ENCODE results near the gene MYO7B. TPM values are rescaled to one million over a fixed set of nuclear protein-coding genes. Genes with fewer than 3 reads are reported as not detected.

The MYO7B gene
- total RNA-seq, 4 donors from 2014 or later, result 2.3 to 13.0 (median 4.8) TPM

DNA sequence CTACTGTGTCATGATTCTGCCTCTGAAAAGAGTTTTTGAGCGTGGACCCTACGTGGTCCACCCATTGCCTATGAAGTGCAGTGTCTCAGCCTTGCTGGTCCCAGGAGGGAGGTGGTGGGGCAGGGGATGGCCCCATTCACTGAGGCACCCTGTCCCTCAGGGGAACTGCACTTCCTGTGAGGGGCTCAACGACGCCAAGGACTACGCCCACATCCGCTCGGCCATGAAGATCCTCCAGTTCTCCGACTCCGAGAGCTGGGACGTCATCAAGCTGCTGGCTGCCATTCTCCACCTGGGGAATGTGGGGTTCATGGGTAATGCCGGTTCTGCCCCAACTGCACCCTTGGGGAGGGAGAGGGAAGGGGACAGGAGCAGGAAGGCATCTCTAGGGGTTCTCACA, 42.5 kb downstream of the MYO7B start:
- WGBS, 2 donors, result 87 to 90% methylated on average over 11 of the region's 11 CpGs
- H3K4me3 ChIP-seq (ENCODE audit: low read depth, poor library complexity, severe bottlenecking), result no peak overlapping the region
- TF ChIP-seq, protein P1, sequence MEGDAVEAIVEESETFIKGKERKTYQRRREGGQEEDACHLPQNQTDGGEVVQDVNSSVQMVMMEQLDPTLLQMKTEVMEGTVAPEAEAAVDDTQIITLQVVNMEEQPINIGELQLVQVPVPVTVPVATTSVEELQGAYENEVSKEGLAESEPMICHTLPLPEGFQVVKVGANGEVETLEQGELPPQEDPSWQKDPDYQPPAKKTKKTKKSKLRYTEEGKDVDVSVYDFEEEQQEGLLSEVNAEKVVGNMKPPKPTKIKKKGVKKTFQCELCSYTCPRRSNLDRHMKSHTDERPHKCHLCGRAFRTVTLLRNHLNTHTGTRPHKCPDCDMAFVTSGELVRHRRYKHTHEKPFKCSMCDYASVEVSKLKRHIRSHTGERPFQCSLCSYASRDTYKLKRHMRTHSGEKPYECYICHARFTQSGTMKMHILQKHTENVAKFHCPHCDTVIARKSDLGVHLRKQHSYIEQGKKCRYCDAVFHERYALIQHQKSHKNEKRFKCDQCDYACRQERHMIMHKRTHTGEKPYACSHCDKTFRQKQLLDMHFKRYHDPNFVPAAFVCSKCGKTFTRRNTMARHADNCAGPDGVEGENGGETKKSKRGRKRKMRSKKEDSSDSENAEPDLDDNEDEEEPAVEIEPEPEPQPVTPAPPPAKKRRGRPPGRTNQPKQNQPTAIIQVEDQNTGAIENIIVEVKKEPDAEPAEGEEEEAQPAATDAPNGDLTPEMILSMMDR (IDR thresholded peaks at IDR 0.05), result no peak
- TF ChIP-seq POLR2A (IDR thresholded peaks at IDR 0.05), result no peak
- intact Hi-C loops (cut with DNase I; ENCODE audit: low total_unique reads), result no loop called here
- peak in 1 of 2 donors; percentile 62 for DNase-seq (ENCODE audit: low spot score in 2 of 2)

DNA sequence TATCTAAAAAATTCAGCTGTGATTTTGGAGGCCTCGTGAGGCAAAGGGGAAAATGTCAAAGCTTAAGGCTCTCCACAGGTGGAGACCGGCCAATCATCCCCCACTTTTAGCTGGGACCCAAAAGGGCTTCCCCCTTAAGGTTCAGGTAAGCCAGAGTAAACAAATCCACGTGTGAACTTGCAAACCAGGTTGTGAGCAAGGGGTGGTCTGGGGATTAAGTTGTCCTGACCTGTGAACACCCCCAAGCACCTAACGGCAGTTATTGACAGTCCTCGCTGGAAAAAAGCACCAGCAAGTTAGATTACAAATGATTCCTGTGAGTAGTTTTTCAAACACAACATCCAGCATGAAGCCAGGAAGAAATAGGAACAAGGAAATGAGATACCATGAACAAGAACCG, 42.9 kb downstream of the MYO7B start:
- no peak overlapping the region for H3K4me3 ChIP-seq (ENCODE audit: low read depth, poor library complexity, severe bottlenecking)
- TF ChIP-seq, protein P1 (IDR thresholded peaks at IDR 0.05), result no peak
- TF ChIP-seq POLR2A (IDR thresholded peaks at IDR 0.05), result no peak
- DNase-seq (ENCODE audit: low spot score in 2 of 2), result no peak
- intact Hi-C loops (cut with DNase I; ENCODE audit: low total_unique reads), result no loop called here
- 79 to 80% methylated on average over 6 of the region's 6 CpGs for WGBS, 2 donors

- 90 to 99% methylated on average over 4 of the region's 4 CpGs for WGBS, 2 donors
- H3K4me3 ChIP-seq (ENCODE audit: low read depth, poor library complexity, severe bottlenecking), result no peak overlapping the region
- TF ChIP-seq POLR2A (IDR thresholded peaks at IDR 0.05), result no peak
- TF ChIP-seq, protein P1 (IDR thresholded peaks at IDR 0.05), result no peak
- DNase-seq (ENCODE audit: low spot score in 2 of 2), result peak in 1 of 2 donors; percentile 50
- intact Hi-C loops (cut with DNase I; ENCODE audit: low total_unique reads), result no loop called here
Measured at GRCh38 chr2:127579231-127579630, 43.7 kb downstream of the MYO7B start.

GRCh38 chr2:127580167-127581049, 44.9 kb downstream of the MYO7B start:
- peak in 1 of 2 donors; percentile 73 for DNase-seq (ENCODE audit: low spot score in 2 of 2)
- 87 to 89% methylated on average over 24 of the region's 24 CpGs for WGBS, 2 donors
- intact Hi-C loops (cut with DNase I; ENCODE audit: low total_unique reads), result no loop called here
- TF ChIP-seq, protein P1 (IDR thresholded peaks at IDR 0.05), result no peak
- TF ChIP-seq POLR2A (IDR thresholded peaks at IDR 0.05), result no peak
- H3K4me3 ChIP-seq (ENCODE audit: low read depth, poor library complexity, severe bottlenecking), result no peak overlapping the region

- peak in 1 of 2 donors; percentile 72 for DNase-seq (ENCODE audit: low spot score in 2 of 2)
- intact Hi-C loops (cut with DNase I; ENCODE audit: low total_unique reads), result no loop called here
Measured at GRCh38 chr2:127581050-127581345, 45.5 kb downstream of the MYO7B start.

More at GRCh38 chr2:127581050-127581345, 45.5 kb downstream of the MYO7B start:
- no peak overlapping the region for H3K4me3 ChIP-seq (ENCODE audit: low read depth, poor library complexity, severe bottlenecking)
- WGBS, 2 donors, result 84 to 93% methylated on average over 4 of the region's 4 CpGs
- TF ChIP-seq, protein P1 (IDR thresholded peaks at IDR 0.05), result no peak
- no peak for TF ChIP-seq POLR2A (IDR thresholded peaks at IDR 0.05)

All from lower leg skin (tissue), 4 donors.